Keratinocyte (primary cell): Measurements from ENCODE around the gene SETD2. TPM values are rescaled to one million over a fixed set of nuclear protein-coding genes. Genes with fewer than 3 reads are reported as not detected.

Source experiments
- DNase-seq: peaks from one replicate; pipeline ENCODE4 v3.0.0-alpha.2; 2011; ENCODE audit warnings: low read depth, missing footprints, low spot score
- FAIRE-seq: peaks from 2 replicates; lab custom pipeline; 2011; peaks lifted over from hg19 to GRCh38; lab: Jason Lieb, UNC
- H2AFZ ChIP-seq: 2 replicates; pipeline ENCODE4 v1.6.0; 2012; ENCODE audit warnings: low read length, control low read depth, inconsistent platforms; ENCODE audit not compliant: control insufficient read depth
- H3K27ac ChIP-seq: 2 replicates; pipeline ENCODE4 v1.5.1; 2011; ENCODE audit warnings: low read length; ENCODE audit not compliant: control insufficient read depth, insufficient read depth
- H3K27me3 ChIP-seq: 3 replicates; pipeline ENCODE4 v1.6.0; 2011; ENCODE audit warnings: low read length; ENCODE audit not compliant: control insufficient read depth, insufficient read depth; ENCODE audit errors: extremely low read depth
- H3K36me3 ChIP-seq, 2 experiments: 2 replicates in 1 of 2; 3 replicates in 1 of 2; pipeline ENCODE4 v1.5.1; 2011; ENCODE audit warnings: low read length in 2 of 2, mild to moderate bottlenecking in 1 of 2; ENCODE audit not compliant: control insufficient read depth in 2 of 2, insufficient read depth in 2 of 2; ENCODE audit errors: extremely low read depth in 1 of 2
- H3K4me1 ChIP-seq: 3 replicates; pipeline ENCODE4 v1.5.1; 2011; ENCODE audit warnings: low read length; ENCODE audit not compliant: control insufficient read depth, insufficient read depth; ENCODE audit errors: extremely low read depth
- H3K4me2 ChIP-seq: 3 replicates; pipeline ENCODE4 v1.6.0; 2011; ENCODE audit warnings: low read depth, low read length; ENCODE audit not compliant: control insufficient read depth, insufficient read depth; ENCODE audit errors: extremely low read depth
- H3K4me3 ChIP-seq, 3 experiments: fragments of 200-600 bp in 1 of 3; sonication (generic) in 1 of 3; 2 replicates in 2 of 3; 3 replicates in 1 of 3; pipeline ENCODE4 v1.5.1; 2011 to 2016; ENCODE audit warnings: low read length in 3 of 3, mild to moderate bottlenecking in 3 of 3, control low read depth in 2 of 3, inconsistent platforms in 1 of 3, low read depth in 1 of 3, mixed read lengths in 1 of 3, mixed run types in 1 of 3, moderate library complexity in 1 of 3; ENCODE audit not compliant: control insufficient read depth in 2 of 3, insufficient read depth in 2 of 3; ENCODE audit errors: extremely low read depth in 1 of 3
- H3K79me2 ChIP-seq: 2 replicates; pipeline ENCODE4 v1.6.0; 2012; ENCODE audit warnings: low read length; ENCODE audit not compliant: control insufficient read depth, insufficient read depth
- H3K9ac ChIP-seq: 3 replicates; pipeline ENCODE4 v1.6.0; 2011; ENCODE audit warnings: low read length; ENCODE audit not compliant: control insufficient read depth, insufficient read depth; ENCODE audit errors: extremely low read depth
- H3K9me1 ChIP-seq: 3 replicates; pipeline ENCODE4 v1.6.0; 2011; ENCODE audit warnings: low read length; ENCODE audit not compliant: control insufficient read depth, insufficient read depth; ENCODE audit errors: extremely low read depth
- H3K9me3 ChIP-seq: 2 replicates; pipeline ENCODE4 v1.5.1; 2012; ENCODE audit warnings: low read depth, low read length; ENCODE audit not compliant: control insufficient read depth
- H4K20me1 ChIP-seq: 3 replicates; pipeline ENCODE4 v1.6.0; 2011; ENCODE audit warnings: low read length; ENCODE audit not compliant: control insufficient read depth, insufficient read depth; ENCODE audit errors: extremely low read depth
- CTCF ChIP-seq, 3 experiments: IDR thresholded peaks in 1 of 3; conservative IDR thresholded peaks in 1 of 3; optimal IDR thresholded peaks in 1 of 3; 2 replicates in 2 of 3; 3 replicates in 1 of 3; pipeline versions ENCODE3 to v1.5.1; 2011; ENCODE audit warnings: low read length in 3 of 3, mild to moderate bottlenecking in 3 of 3, moderate library complexity in 2 of 3, control low read depth in 1 of 3, inconsistent platforms in 1 of 3; ENCODE audit not compliant: insufficient read depth in 2 of 3; ENCODE audit errors: extremely low read depth in 1 of 3
- EZH2 ChIP-seq: IDR thresholded peaks from one replicate; pipeline ENCODE4 v1.6.1; 2012; ENCODE audit warnings: inconsistent platforms, mild to moderate bottlenecking, low read length, moderate library complexity
- dilution Hi-C: fragments of 300-500 bp; cut with MboI; formaldehyde crosslinking; loops from one replicate; pipeline ENCODE4 v1.7.0; 2020; ENCODE audit warnings: low sequenced_read_pairs; ENCODE audit not compliant: extremely low pct_ligation_motif_present
- polyA plus RNA-seq, 5 experiments: library from polyadenylated mRNA; depleted of rRNA in 3 of 5; stranded (reverse) in 3 of 5; stranded (forward) in 1 of 5; unstranded in 1 of 5; fragments of >200 nt; gene quantifications; 1 replicate in 1 of 5; 2 replicates in 3 of 5; 3 replicates in 1 of 5; pipeline versions ENCODE4 v1.2.1 to v1.2.3, GENCODE V29; 2011 to 2012; ENCODE audit warnings: missing spikeins in 2 of 5, low read depth in 1 of 5, low replicate concordance in 1 of 5

SETD2 gene
- polyA plus RNA-seq, 1 donor (not counting 4 experiments of a cell fraction or from before 2014, with no cell fraction given): 23.3 TPM

DNA sequence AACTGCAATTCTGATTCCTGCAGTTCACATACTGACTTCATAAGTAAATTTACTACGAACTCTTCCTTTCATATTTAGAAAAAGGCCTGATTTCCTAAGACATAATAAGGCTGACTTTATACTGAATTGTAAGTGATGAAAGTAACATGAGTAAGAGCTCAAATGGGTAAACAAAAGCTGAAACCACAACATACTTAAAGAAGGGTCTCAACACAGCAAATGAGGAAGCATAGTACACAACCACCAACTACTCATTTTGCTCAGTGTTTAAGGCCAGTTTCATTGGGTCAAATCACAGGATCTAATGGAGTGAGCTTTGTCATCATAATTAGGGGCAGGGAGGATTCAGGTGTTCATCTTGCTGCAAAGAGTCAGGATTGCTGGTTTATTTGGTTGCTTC lies 81.4 kb downstream of the SETD2 start:
- H2AFZ ChIP-seq: no peak overlapping the region
- H3K4me1 ChIP-seq: no peaks in the 10 kb centered on the region
- TF ChIP-seq CTCF (optimal IDR thresholded peaks at IDR 0.05 in 1 of 3, IDR thresholded peaks at IDR 0.05 in 1 of 3, conservative IDR thresholded peaks at IDR 0.05 in 1 of 3; ENCODE audit: extremely low read depth in 1 of 3, insufficient read depth in 2 of 3, low read length in 3 of 3): no peak
- no peak for TF ChIP-seq EZH2
- FAIRE-seq (no peak), DNase-seq (no peak)
- no peaks in the 10 kb centered on the region for H3K9me1 ChIP-seq
- H3K79me2 ChIP-seq: peaks cover 7% of the 10 kb centered on the region
- dilution Hi-C loops: no loop called here
- no peak overlapping the region for H3K4me2 ChIP-seq
- no peaks in the 10 kb centered on the region for H3K9me3 ChIP-seq
- no peaks in the 10 kb centered on the region for H4K20me1 ChIP-seq
- no peak overlapping the region for H3K9ac ChIP-seq
- H3K4me3 ChIP-seq: no peak overlapping the region
- H3K36me3 ChIP-seq: peaks cover 15 to 27% of the 10 kb centered on the region in 2 experiments
- H3K27ac ChIP-seq: no peak overlapping the region
- no peaks in the 10 kb centered on the region for H3K27me3 ChIP-seq

DNA sequence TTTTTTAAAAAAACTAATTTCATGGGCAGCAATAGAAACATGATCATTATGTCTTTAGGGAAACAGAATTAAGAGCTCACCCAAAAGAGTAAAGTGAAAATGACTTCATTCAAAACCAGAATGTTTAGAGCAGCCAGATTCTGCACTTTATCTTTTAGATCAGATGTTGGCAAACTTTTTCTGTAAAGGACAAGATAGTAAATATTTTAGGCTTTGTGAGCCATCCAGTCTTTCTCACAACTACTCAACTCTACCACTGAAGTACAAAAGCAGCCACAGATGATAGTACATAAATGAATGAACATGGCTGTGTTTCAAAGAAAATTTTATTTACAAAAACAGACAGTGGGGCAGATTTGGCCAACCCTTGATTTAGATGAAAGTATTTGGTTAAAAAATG lies 84.5 kb downstream of the SETD2 start:
- dilution Hi-C loops: no loop called here
- Histone ChIP-seq H3K9me3 (no peaks in the 10 kb centered on the region), H3K9me1 (no peaks in the 10 kb centered on the region), H3K36me3 (peaks cover 12 to 23% of the 10 kb centered on the region in 2 experiments), H3K79me2 (peaks cover 10% of the 10 kb centered on the region), H3K27ac (no peak overlapping the region), H2AFZ (no peak overlapping the region), H4K20me1 (no peaks in the 10 kb centered on the region), H3K27me3 (no peaks in the 10 kb centered on the region), H3K4me3 (no peak overlapping the region), H3K9ac (no peak overlapping the region), H3K4me2 (no peak overlapping the region), H3K4me1 (no peaks in the 10 kb centered on the region)
- DNase-seq (no peak), FAIRE-seq (no peak)
- TF ChIP-seq EZH2 (no peak), CTCF (optimal IDR thresholded peaks at IDR 0.05 in 1 of 3, IDR thresholded peaks at IDR 0.05 in 1 of 3, conservative IDR thresholded peaks at IDR 0.05 in 1 of 3; ENCODE audit: extremely low read depth in 1 of 3, insufficient read depth in 2 of 3, low read length in 3 of 3) (no peak)
